Activated naive CD8-positive, alpha-beta T cell treated with anti-CD3 and anti-CD28 coated beads, Interleukin-2, amount 50 U/mL, for 16 hours (primary cell): ENCODE results near the gene AMER3.
"Not testable (repeated sequence)": the region's sequence is repeated elsewhere in the genome, so short reads cannot be mapped to it uniquely, and the experiment has no call there.

Source experiments
- DNase-seq: peaks from one replicate; pipeline ENCODE4 v3.0.0-alpha.2; 2020; ENCODE audit warnings: low read depth, low spot score

Gene AMER3, protein sequence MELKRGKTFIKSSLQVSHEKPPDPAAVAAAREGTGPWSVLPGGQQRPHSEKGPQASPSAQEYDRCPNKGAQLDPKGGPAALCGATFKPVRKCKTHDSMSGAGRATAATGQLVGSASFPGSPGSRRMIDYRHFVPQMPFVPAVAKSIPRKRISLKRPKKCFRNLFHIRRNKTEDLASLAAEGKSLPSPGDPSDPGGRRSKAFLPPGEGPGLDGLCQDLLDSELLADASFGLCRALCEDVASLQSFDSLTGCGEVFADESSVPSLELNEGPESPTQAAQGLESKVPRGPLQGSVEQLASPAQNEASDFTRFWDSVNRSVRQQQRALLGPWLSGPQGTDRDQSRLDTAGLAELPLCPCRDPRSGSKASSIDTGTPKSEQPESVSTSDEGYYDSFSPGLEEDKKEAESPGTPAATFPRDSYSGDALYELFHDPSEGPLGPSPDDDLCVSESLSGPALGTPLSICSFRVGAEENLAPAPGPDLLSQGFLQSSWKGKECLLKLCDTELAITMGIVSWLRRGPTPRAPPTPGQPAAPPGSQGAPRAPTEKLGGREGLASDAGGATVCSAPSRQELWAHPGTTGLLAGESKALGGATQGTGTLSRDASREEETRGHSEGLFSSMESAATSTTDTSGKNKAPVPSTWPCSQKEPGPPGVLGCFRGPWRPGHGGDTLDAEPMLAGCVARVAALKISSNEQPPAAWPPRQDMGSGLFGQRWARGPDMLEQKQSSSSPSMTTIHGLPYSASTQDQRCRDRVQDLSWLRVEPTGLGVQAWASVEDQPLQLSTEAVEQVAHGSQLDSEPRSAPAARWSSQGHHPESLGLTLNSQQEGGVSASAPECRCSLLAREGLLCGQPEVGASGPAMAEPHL

DNA sequence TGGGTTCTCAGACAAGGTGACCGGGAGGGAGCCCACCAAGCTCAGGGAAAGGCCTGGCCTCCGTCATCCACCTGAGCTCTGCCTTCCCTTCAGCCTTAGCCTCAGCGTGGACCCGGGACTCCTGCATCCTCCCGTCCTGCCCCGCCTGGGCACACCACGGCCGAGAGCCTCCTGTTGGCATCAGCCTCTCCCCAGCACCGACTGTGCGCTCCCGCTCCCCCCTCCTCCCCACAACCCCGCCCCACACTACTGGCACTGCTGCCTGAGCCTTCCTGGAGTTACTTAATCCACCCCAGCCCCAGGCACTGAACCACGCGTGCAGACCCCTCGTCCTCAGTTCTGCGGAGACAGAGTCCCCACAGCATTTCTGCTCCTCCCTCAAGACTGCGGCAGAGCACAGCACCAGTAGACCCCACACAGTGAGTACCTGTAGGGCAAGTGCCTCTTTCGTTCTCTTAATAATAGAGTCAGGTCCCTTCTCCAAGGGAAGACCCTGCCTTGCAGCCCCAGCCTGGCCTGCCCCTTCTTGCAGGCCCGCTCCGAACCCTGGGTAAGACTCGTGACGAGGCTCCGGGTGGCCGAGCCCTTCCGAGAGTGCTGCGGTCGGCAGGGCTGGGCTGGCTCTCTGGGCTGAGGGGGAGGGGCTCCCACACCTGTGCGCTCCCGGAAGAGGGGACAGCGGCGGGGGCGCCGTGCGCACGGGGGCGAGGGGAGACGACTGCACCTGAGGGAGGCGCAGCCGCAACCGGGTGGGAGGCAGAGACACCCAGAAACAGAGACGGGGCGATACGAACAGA, at the start of gene AMER3:
Gene AMER3 (plus strand): TSS at position 285 of the 797 bp plus-strand sequence. CDS start 6,533 bp downstream, outside the sequence.
- no peak for DNase-seq

DNA sequence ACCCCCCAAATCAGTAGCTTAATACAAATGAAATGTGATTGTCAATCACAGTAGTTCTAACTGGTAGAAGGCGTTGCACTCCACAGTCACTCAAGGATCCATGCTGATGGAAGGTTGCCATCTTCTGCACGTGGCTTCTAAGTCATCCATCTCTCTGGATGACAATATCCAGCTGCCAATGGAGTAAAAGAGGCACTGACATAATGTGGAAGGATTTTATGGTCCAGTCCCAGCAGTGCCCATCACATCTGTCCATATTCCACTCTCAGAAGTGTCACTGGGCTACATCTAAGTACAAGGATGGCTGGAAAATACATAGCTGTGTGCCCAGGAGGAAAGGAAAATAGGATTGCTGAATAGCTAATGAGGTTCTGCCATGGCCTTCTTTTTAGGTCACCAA, 40.5 kb upstream of the AMER3 start:
- not testable (repeated sequence) for DNase-seq

DNA sequence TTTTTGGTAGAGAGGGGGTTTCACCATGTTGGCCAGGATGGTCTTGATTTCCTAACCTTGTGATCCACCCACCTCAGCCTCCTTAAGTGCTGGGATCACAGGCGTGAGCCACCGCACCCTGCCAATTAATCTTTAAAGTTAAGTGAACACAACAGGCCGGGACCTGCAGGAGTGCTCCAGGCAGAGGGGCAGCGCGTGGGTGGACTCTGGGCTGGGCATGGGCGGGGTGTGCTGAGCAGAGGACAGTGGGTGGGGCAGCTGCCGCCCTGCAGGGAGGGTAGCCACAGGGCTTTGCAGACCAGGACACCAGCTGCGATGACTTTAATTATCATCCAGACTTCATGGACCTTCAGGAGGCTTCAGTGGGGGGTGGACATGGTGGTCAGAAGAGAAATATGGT, 35.3 kb upstream of the AMER3 start:
- no peak for DNase-seq

DNA sequence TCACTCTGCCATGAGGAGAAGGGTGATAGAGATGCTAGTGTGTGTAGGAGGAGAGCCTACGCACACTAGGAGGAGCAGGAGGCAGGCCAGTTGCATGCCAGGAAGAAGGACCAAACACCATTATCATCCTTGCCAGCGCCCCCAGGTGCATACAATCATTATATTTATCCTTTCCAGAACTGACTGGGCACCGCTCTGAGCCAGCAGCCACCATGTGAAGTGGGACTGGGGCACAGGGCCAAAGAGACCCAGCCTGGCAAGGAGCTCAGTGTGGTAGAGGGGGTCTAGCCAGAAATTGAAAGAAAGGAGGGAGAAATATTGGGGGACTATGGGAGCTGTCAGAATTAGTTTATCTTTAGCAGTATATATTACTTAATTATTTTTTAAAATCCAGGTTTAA, 34.8 kb upstream of the AMER3 start:
- no peak for DNase-seq

DNA sequence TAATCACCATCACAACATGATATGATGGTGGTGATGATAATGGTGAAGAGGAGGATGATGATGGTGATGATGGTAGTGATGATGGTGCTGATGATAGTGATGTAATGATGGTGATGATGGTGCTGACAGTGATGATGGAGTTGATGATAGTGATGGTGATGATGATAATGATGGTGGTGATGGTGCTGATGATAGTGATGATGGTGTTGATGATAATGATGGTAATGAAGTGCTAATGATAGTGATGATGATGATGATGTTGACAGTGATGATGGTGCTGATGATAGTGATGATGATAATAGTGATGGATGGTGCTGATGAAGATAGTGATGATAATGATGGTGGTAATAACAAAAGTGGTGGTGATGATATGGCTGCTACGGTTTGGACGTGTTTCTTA, 30.9 kb upstream of the AMER3 start:
- DNase-seq, result no peak

DNA sequence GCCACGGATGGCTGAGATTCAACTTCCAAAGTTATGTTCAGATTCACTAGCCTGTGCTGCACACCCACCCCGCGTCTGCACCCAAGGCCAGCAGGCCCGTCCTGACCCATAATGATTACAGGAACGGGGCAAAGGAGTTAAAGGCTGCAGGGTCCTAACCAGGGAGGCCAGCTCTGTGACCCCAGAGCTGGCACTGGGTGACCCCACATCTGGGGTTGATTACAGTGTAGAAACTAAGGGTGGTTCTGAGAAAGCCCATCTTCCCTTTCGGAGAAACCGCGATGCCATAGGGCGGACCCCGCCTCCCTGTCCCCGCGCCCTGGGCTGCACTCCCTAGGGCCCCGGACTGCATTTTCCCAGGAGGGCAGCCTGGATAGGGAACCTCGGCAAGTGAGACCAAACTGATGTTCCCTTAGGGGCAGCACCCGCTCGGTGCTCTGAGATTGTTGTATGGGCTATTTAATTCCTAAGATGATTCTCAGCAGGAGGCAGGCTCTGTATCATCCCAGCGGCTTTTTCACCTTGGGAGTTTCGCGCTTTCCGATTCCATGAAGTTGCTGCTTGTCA, 28.6 kb upstream of the AMER3 start:
- DNase-seq, result no peak

DNA sequence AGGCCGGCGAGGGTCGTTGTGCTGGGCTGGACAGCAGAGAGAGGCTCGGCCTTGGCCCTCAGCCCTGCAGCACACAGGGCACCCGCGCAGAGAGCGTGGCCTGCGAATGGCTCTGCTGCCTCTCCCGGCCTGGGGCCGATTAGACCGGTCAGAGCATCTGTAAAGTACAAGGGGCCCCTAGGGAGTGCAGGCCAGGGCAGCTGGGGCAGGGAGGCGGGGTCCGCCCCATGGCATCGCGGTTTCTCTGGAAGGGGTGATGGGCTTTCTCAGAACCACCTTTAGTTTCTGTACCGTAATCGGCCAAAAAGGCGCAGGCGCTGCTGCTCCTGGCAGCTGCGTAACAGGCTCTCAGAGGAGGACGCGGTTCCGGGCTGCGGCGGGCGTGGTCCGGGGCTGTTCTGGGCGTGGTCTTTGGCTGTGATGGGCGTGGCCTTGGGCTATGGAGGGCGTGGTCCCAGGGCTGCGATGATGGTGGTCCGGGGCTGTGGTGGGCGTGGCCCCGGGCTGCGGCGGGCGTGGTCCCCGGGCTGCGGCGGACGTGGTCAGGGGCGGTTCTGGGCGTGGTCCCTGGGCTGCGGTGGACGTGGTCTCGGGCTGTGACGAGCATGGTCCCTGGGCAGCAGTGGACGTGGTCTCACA, 27.9 kb upstream of the AMER3 start:
- peak; percentile 74 for DNase-seq

- DNase-seq, result no peak
Observed at GRCh38 chr2:130728007-130728454, 27.3 kb upstream of the AMER3 start.

- no peak for DNase-seq
Observed at GRCh38 chr2:130728549-130729316, 26.6 kb upstream of the AMER3 start, which contains the start of gene GPR148. Gene GPR148 (plus strand): TSS chr2:130729070. CDS start chr2:130729152, 82 bp downstream.

DNA sequence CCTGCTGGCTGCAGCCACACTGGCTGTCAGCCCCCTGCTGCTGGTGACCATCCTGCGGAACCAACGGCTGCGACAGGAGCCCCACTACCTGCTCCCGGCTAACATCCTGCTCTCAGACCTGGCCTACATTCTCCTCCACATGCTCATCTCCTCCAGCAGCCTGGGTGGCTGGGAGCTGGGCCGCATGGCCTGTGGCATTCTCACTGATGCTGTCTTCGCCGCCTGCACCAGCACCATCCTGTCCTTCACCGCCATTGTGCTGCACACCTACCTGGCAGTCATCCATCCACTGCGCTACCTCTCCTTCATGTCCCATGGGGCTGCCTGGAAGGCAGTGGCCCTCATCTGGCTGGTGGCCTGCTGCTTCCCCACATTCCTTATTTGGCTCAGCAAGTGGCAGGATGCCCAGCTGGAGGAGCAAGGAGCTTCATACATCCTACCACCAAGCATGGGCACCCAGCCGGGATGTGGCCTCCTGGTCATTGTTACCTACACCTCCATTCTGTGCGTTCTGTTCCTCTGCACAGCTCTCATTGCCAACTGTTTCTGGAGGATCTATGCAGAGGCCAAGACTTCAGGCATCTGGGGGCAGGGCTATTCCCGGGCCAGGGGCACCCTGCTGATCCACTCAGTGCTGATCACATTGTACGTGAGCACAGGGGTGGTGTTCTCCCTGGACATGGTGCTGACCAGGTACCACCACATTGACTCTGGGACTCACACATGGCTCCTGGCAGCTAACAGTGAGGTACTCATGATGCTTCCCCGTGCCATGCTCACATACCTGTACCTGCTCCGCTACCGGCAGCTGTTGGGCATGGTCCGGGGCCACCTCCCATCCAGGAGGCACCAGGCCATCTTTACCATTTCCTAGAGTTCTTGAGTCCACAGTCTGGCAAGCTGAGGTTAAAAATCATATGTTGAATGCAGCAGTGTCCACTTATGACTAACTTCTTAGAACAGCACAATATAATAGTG, 25.7 kb upstream of the AMER3 start:
- no peak for DNase-seq

DNA sequence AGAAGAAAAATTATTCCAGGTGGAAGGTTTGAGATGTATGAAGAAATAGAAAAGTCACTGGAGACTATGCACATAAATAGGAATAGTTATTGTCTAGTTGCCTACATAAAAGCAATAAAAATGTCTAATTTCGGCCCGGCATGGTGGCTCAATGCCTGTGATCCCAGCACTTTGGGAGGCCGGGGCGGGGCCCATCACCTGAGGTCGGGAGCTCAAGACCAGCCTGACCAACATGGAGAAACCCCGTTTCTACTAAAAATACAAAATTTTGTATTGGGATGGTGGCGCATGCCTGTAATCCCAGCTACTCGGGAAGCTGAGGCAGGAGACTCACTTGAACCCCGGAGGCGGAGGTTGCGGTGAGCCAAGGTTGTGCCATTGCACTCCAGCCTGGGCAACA, 23.1 kb upstream of the AMER3 start:
- DNase-seq, result not testable (repeated sequence)

GRCh38 chr2:130735200-130735599, 20.1 kb upstream of the AMER3 start:
- no peak for DNase-seq

GRCh38 chr2:130736487-130736886, 18.9 kb upstream of the AMER3 start:
- no peak for DNase-seq

DNA sequence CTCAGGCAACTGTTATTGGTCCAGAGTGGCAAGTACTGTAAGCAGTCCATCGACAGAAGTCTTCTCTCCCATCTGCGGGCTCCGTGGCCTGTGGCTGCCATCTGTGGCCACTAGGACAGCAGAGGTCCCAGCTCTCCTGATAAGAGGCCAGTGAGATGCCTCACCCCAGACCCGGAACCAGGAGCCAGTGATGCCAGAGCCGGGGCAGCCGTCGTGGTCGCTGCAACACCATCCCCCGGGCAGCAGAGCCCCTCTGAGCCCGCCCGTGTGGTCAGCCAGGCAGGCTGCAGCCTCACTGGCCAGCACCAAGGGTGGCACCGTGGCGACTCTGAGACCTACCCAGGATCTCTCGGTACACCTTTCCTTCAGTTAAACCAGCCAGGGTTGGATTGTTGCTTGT, 17.7 kb upstream of the AMER3 start:
- no peak for DNase-seq

GRCh38 chr2:130740671-130741070, 14.7 kb upstream of the AMER3 start:
- DNase-seq, result no peak

DNA sequence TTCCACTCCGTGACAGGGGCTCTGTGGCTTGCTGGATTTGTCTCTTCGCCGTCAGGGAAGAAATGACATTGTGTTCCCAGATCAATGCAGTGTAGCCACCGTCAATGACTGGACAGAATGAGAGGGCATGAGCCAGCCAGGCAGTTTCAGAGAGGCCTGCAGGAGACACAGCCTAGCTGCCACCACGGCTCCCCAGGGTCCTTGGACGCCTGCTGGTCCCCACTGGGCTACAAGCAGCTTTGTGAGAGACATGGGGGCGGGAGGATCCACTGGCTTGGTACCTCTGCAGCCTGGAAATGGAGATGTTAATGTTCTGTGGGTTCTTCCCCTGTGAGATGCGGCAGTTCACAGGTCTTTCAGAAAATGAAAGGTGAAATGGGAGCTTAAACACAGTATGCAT, 12.1 kb upstream of the AMER3 start:
- no peak for DNase-seq

GRCh38 chr2:130744287-130745117, 10.8 kb upstream of the AMER3 start:
- no peak for DNase-seq

- no peak for DNase-seq
Observed at GRCh38 chr2:130749078-130749477, 6.3 kb upstream of the AMER3 start.
